HepG2 (cell line): Measurements from ENCODE around the gene FBN2.

Experiments used
- EZH2 ChIP-seq: conservative IDR thresholded peaks from 2 replicates; pipeline ENCODE4 v1.6.1; 2012; ENCODE audit warnings: mild to moderate bottlenecking, low read depth, low read length, moderate library complexity
- PITX1 ChIP-seq: sonication (generic); formaldehyde crosslinking; IDR thresholded peaks from 2 replicates; pipeline ENCODE4 v1.5.1; 2020; ENCODE audit warnings: mild to moderate bottlenecking, missing genetic modification reagents
- SMAD3 ChIP-seq: sonication (generic); formaldehyde crosslinking; IDR thresholded peaks from 2 replicates; pipeline ENCODE4 v1.4.0; 2020; ENCODE audit warnings: missing genetic modification reagents
- TCF7 ChIP-seq: sonication (generic); IDR thresholded peaks from 2 replicates; pipeline ENCODE4 v1.6.1; 2016; ENCODE audit warnings: antibody characterized with exemption, low read depth
- ZBTB42 ChIP-seq: sonication (generic); formaldehyde crosslinking; IDR thresholded peaks from 2 replicates; pipeline ENCODE4 v1.5.0; 2020; ENCODE audit warnings: mild to moderate bottlenecking, missing genetic modification reagents
- TF ChIP-seq, protein P1 (sequence below): sonication (generic); formaldehyde crosslinking; IDR thresholded peaks from 2 replicates; pipeline ENCODE4 v1.4.0; 2020; ENCODE audit warnings: mild to moderate bottlenecking, missing genetic modification reagents
- TF ChIP-seq, protein P2 (sequence below): sonication (generic); formaldehyde crosslinking; IDR thresholded peaks from 2 replicates; pipeline ENCODE4 v1.5.0; 2020; ENCODE audit warnings: missing genetic modification reagents

DNA sequence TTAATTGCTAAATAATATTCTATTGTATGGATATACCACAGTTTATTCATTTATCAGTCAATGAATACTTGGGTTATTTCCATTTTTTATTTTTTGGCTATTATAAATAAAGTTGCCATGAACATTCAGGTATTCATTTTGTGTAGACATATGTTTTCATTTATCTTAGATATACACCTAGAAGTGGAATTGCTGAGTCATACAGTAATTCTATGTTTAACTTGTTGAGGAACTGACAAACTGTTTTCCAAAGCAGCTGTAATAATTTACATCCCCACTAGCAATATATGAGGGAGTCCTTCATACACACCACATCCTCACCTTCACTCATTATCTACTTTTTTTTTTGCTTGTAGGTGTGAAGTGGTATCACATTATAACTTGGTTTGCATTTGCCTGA lies 123.6 kb downstream of the FBN2 start:
- TF ChIP-seq, protein P1, sequence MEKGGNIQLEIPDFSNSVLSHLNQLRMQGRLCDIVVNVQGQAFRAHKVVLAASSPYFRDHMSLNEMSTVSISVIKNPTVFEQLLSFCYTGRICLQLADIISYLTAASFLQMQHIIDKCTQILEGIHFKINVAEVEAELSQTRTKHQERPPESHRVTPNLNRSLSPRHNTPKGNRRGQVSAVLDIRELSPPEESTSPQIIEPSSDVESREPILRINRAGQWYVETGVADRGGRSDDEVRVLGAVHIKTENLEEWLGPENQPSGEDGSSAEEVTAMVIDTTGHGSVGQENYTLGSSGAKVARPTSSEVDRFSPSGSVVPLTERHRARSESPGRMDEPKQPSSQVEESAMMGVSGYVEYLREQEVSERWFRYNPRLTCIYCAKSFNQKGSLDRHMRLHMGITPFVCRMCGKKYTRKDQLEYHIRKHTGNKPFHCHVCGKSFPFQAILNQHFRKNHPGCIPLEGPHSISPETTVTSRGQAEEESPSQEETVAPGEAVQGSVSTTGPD (CRISPR knock-in tag), result no peak
- no peak for TF ChIP-seq ZBTB42
- TF ChIP-seq EZH2, result no peak
- no peak for TF ChIP-seq SMAD3
- TF ChIP-seq TCF7, result no peak
- no peak for TF ChIP-seq PITX1
- TF ChIP-seq, protein P2, sequence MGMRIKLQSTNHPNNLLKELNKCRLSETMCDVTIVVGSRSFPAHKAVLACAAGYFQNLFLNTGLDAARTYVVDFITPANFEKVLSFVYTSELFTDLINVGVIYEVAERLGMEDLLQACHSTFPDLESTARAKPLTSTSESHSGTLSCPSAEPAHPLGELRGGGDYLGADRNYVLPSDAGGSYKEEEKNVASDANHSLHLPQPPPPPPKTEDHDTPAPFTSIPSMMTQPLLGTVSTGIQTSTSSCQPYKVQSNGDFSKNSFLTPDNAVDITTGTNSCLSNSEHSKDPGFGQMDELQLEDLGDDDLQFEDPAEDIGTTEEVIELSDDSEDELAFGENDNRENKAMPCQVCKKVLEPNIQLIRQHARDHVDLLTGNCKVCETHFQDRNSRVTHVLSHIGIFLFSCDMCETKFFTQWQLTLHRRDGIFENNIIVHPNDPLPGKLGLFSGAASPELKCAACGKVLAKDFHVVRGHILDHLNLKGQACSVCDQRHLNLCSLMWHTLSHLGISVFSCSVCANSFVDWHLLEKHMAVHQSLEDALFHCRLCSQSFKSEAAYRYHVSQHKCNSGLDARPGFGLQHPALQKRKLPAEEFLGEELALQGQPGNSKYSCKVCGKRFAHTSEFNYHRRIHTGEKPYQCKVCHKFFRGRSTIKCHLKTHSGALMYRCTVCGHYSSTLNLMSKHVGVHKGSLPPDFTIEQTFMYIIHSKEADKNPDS (CRISPR knock-in tag), result no peak
